T-helper 2 cell treated with Interferon-gamma antibody and Interleukin-4, amounts not matched to agents 5 μg/mL and 100 μg/mL, for 36 hours (primary cell): ENCODE results near the gene LSAMP.
"Not testable (repeated sequence)": the region's sequence is repeated elsewhere in the genome, so short reads cannot be mapped to it uniquely, and the experiment has no call there.

ENCODE experiments used
- DNase-seq: peaks from one replicate; pipeline ENCODE4 v3.0.0; 2021; ENCODE audit warnings: low spot score
- H3K27ac Mint-ChIP-seq: one replicate; pipeline ENCODE4 v1.8.0; 2021; ENCODE audit warnings: mild to moderate bottlenecking, mixed read lengths
- H3K27me3 Mint-ChIP-seq: one replicate; pipeline ENCODE4 v1.8.0; 2021; ENCODE audit warnings: low read depth, mixed read lengths
- H3K36me3 Mint-ChIP-seq: one replicate; pipeline ENCODE4 v1.8.0; 2021; ENCODE audit warnings: low read depth, mixed read lengths
- H3K4me1 Mint-ChIP-seq: one replicate; pipeline ENCODE4 v1.8.0; 2021; ENCODE audit warnings: low read depth, mixed read lengths
- H3K4me3 Mint-ChIP-seq: one replicate; pipeline ENCODE4 v1.8.0; 2022; ENCODE audit warnings: mild to moderate bottlenecking, moderate library complexity, mixed read lengths
- H3K9me3 Mint-ChIP-seq: one replicate; pipeline ENCODE4 v1.8.0; 2021; ENCODE audit warnings: mixed read lengths

Gene LSAMP

GRCh38 chr3:115844729-115845128 is 600.6 kb downstream of the LSAMP start:
- not testable (repeated sequence) for H3K27me3 Mint-ChIP-seq, DNase-seq, H3K9me3 Mint-ChIP-seq, H3K36me3 Mint-ChIP-seq, H3K27ac Mint-ChIP-seq, H3K4me3 Mint-ChIP-seq, H3K4me1 Mint-ChIP-seq

- no peak for DNase-seq
- H3K27ac Mint-ChIP-seq = no peak overlapping the region
- peaks cover 7% of the 10 kb centered on the region for H3K27me3 Mint-ChIP-seq
- no peak overlapping the region for H3K4me3 Mint-ChIP-seq
- H3K9me3 Mint-ChIP-seq = no peaks in the 10 kb centered on the region
- H3K4me1 Mint-ChIP-seq = no peaks in the 10 kb centered on the region
- H3K36me3 Mint-ChIP-seq = no peaks in the 10 kb centered on the region
Measured at GRCh38 chr3:115843206-115843605, 602.1 kb downstream of the LSAMP start.

DNA sequence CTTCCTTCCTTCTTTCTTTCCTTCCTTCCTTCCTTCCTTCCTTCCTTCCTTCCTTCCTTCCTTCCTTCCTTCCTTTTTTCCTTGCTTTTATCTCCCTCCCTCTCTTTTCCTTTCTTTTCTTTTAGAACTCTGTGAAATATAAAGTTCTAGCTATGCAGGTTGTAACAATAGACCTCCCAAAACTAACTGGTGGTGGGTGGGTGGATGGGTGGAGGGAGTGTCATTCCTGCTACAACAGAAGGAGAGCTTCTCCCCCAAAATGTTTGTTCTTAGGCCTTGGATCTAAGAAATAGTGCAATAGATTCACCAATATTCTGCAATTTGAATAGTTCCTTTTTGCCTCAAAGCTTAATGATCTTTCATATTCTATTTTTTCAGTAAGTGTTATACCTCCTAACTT is 606.0 kb downstream of the LSAMP start:
- DNase-seq = no peak
- H3K9me3 Mint-ChIP-seq = no peaks in the 10 kb centered on the region
- H3K27ac Mint-ChIP-seq = no peak overlapping the region
- no peaks in the 10 kb centered on the region for H3K36me3 Mint-ChIP-seq
- H3K4me1 Mint-ChIP-seq = no peaks in the 10 kb centered on the region
- H3K27me3 Mint-ChIP-seq = peaks cover 4% of the 10 kb centered on the region
- no peak overlapping the region for H3K4me3 Mint-ChIP-seq

DNA sequence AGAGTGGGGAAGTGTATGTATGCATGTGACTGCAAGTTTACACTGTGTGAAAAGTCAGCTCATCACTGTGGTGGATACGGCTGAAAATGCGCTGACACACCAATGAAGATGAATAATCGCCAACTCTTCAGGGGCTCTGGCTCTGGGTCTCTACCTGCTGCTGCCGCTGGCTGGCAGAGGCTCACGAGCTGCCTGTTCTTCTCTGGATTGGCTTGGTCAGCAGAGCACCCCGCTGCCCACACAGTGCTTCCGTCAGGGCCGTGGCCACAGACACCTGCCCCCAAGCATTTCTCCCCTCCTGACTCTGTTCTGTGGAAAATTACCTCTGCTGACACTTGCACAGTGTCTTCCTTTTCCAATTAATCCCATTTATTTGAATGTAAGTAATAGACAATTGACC is 606.5 kb downstream of the LSAMP start:
- Mint-ChIP-seq H3K4me3 (no peak overlapping the region), H3K27ac (no peak overlapping the region), H3K36me3 (no peaks in the 10 kb centered on the region), H3K27me3 (peaks cover 4% of the 10 kb centered on the region), H3K9me3 (no peaks in the 10 kb centered on the region), H3K4me1 (no peaks in the 10 kb centered on the region)
- DNase-seq = no peak

DNA sequence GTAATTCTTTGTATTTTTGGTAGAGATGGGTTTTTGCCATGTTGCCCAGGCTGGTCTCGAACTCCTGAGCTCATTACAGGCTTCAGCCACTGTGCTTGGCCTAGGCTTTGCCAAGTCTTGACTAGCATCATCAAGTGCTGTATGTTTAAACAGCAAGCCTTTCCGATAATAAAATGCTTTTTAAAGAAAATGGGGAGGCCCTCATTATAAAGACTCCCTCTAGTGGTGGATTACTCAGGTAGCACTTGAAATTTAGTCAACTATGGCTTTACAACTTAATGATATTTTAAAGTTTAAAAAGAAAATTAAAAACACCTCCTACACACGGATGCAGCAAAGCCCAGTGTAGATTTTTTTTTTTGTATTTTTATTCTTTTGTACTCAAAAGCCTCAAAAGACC is 608.3 kb downstream of the LSAMP start:
- no peak overlapping the region for H3K4me3 Mint-ChIP-seq
- H3K36me3 Mint-ChIP-seq = no peaks in the 10 kb centered on the region
- H3K27me3 Mint-ChIP-seq = peaks cover 4% of the 10 kb centered on the region
- no peaks in the 10 kb centered on the region for H3K4me1 Mint-ChIP-seq
- no peak overlapping the region for H3K27ac Mint-ChIP-seq
- no peak for DNase-seq
- no peaks in the 10 kb centered on the region for H3K9me3 Mint-ChIP-seq

DNA sequence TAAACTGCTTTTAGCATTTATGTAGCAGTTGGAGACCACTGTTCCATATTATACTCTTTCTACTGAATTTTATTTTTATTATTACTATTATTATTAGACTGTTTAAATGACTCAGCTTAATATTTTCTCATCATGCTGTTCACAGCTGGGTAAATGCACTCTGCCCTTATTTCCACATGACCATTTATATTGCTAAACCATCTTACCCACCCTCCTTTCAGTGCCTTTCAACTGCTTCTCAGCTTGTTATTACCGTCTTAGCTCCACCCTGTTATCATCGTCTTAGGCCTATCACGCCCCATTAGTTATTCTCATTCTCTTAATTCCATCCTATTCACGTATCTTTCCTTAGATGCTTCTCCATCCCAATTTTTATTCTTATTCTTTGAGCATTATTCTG is 609.3 kb downstream of the LSAMP start:
- Mint-ChIP-seq H3K27me3 (peaks cover 4% of the 10 kb centered on the region), H3K27ac (no peak overlapping the region), H3K4me1 (no peaks in the 10 kb centered on the region), H3K4me3 (no peak overlapping the region), H3K9me3 (no peaks in the 10 kb centered on the region), H3K36me3 (no peaks in the 10 kb centered on the region)
- DNase-seq = no peak

DNA sequence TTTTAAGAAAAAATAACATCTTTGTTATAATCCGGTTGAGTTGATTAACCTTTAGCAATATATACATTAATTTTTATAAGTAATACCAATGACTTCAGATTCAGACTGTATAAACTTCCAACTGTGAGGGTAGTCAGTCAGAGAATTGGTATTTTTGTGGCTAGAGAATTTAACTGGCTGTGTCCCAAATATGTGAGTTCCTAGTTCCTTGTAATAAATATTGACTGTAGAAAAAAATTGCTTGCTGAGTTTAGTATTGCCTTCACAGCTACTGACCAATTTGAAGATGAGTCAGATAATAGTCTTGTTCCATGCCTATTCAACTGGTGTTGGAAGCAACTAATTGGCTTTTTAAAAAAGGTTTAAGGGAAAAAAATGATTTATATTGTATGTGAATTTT is 611.2 kb downstream of the LSAMP start:
- Mint-ChIP-seq H3K4me3 (no peak overlapping the region), H3K9me3 (no peaks in the 10 kb centered on the region), H3K27me3 (peaks cover 4% of the 10 kb centered on the region), H3K36me3 (no peaks in the 10 kb centered on the region), H3K27ac (no peak overlapping the region), H3K4me1 (no peaks in the 10 kb centered on the region)
- DNase-seq = no peak

DNA sequence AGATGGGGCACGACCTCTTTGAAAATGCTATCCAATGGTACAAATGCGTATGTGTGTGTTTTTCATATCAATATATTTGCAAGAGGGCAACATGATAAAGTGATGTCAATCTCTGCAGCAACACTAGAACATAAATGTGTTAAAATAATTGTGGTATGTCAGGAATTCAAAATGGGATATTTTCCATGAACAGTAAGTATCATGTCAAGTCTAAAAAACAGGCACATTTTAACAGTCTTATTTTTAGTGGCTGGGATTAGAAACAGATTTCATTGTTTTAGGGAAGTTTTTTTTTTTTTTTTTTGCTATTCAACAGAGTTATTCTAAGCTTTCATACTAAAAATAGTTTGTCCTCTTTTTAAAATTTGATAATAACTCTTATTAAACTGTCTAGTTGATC is 612.2 kb downstream of the LSAMP start:
- Mint-ChIP-seq H3K27me3 (peaks cover under 1% of the 10 kb centered on the region), H3K27ac (no peak overlapping the region), H3K4me1 (no peaks in the 10 kb centered on the region), H3K36me3 (no peaks in the 10 kb centered on the region), H3K4me3 (no peak overlapping the region), H3K9me3 (no peaks in the 10 kb centered on the region)
- DNase-seq = no peak

- Mint-ChIP-seq H3K4me3 (no peak overlapping the region), H3K4me1 (no peaks in the 10 kb centered on the region), H3K27me3 (peaks cover 3% of the 10 kb centered on the region), H3K9me3 (no peaks in the 10 kb centered on the region), H3K27ac (no peak overlapping the region), H3K36me3 (no peaks in the 10 kb centered on the region)
- no peak for DNase-seq
Measured at GRCh38 chr3:115832265-115832664, 613.0 kb downstream of the LSAMP start.

GRCh38 chr3:115831864-115832263 is 613.4 kb downstream of the LSAMP start:
- H3K9me3 Mint-ChIP-seq = no peaks in the 10 kb centered on the region
- no peaks in the 10 kb centered on the region for H3K36me3 Mint-ChIP-seq
- H3K4me3 Mint-ChIP-seq = no peak overlapping the region
- no peak overlapping the region for H3K27ac Mint-ChIP-seq
- H3K27me3 Mint-ChIP-seq = peaks cover 3% of the 10 kb centered on the region
- DNase-seq = no peak
- H3K4me1 Mint-ChIP-seq = no peaks in the 10 kb centered on the region

DNA sequence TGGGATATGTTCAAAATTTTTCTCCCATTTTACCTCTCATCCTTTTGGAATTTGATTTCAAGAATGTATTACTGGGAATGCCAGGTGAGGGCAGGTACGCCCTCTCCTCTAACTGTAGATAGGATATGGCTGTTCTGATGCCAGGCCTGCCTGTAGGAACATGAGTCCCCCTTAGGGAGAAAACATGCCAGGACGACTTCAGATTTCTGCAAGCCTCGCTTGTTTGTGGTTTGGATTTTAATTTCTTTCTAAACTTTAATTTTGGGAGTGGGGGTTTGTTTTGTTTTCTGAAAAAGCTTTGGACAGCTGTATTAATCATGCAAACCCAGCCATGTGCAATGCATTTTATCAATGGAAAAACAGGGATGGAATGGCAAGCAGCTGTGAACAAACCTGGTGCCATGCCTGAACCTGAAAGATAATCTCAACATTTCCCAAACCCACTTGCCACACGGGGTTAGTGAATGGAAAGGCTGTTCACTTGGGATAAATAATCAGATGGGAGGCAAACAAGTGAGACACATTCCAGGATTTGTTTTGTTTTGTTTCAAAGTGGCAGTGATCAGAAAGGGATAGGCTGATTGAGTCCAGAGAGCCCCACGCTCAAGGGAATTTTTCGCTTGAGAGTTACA is 614.4 kb downstream of the LSAMP start:
- H3K4me3 Mint-ChIP-seq = no peak overlapping the region
- no peaks in the 10 kb centered on the region for H3K36me3 Mint-ChIP-seq

DNA sequence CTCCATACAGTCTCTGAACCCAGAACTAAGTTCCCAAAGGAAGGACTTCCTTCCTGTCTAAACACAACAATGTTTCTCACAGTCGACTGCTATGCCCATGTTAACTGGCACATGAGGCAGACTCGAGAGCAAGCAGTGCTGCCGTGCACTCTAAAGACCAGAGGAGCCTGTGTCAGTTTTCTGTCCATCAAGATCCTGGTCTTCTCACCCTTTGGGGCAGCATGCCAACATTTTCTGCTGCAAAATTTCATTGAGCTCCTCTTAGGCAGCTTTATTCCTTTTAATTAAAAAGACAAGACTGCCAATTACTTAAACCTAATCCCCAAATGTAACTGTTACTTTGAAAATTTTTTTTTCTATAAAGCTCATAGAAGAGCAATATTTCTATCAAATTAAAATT is 616.9 kb downstream of the LSAMP start:
- peaks cover 3% of the 10 kb centered on the region for H3K27me3 Mint-ChIP-seq
- no peaks in the 10 kb centered on the region for H3K36me3 Mint-ChIP-seq
- no peaks in the 10 kb centered on the region for H3K4me1 Mint-ChIP-seq
- DNase-seq = no peak
- H3K4me3 Mint-ChIP-seq = no peak overlapping the region
- H3K9me3 Mint-ChIP-seq = no peaks in the 10 kb centered on the region
- H3K27ac Mint-ChIP-seq = no peak overlapping the region

More for the DNA sequence above, 614.4 kb downstream of the LSAMP start:
- H3K4me1 Mint-ChIP-seq = no peaks in the 10 kb centered on the region
- DNase-seq = no peak
- H3K27ac Mint-ChIP-seq = no peak overlapping the region
- H3K27me3 Mint-ChIP-seq = peaks cover 3% of the 10 kb centered on the region
- H3K9me3 Mint-ChIP-seq = no peaks in the 10 kb centered on the region

DNA sequence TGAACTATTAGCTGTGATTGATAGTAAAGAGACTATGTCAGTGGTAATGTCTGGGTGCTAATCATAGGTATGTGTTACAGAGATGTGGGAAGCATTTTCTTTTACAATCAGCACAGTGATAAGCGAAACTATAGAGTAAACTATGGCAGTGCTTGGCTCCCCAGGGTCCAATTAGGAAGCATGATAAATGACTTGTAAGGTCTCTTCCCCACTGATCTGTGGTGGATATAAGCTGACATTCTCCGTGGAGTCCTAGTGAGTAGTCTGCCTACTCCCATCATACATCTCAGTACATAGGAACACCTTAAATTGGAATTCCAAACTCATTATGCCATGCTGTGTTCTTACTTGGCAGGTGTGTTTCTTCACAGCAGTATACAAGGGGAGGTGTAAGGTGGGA is 617.8 kb downstream of the LSAMP start:
- H3K27me3 Mint-ChIP-seq = peaks cover 3% of the 10 kb centered on the region
- H3K4me1 Mint-ChIP-seq = no peaks in the 10 kb centered on the region
- no peak overlapping the region for H3K4me3 Mint-ChIP-seq
- H3K9me3 Mint-ChIP-seq = no peaks in the 10 kb centered on the region
- no peaks in the 10 kb centered on the region for H3K36me3 Mint-ChIP-seq
- DNase-seq = no peak
- no peak overlapping the region for H3K27ac Mint-ChIP-seq

DNA sequence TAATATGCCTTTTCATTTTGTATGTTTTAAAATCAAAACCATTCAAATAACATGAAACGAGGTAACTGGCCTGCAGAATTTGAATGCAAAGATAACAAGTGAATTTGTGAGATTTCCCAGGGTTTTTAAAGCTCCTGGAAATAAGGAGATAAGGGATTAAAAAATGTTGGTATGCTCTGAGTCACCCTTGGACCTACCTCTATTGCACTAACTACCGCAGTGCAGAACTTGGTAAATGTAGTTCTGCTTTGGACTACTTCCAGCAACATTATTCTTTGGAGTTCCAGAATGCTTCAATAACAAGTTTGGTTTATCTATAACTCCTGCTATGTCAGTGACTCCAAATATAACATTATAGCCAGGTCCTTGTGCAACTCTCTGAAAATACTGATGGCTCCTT is 620.2 kb downstream of the LSAMP start:
- Mint-ChIP-seq H3K27me3 (peaks cover 3% of the 10 kb centered on the region), H3K36me3 (no peaks in the 10 kb centered on the region), H3K9me3 (no peaks in the 10 kb centered on the region), H3K27ac (no peak overlapping the region), H3K4me1 (no peaks in the 10 kb centered on the region), H3K4me3 (no peak overlapping the region)
- DNase-seq = no peak

DNA sequence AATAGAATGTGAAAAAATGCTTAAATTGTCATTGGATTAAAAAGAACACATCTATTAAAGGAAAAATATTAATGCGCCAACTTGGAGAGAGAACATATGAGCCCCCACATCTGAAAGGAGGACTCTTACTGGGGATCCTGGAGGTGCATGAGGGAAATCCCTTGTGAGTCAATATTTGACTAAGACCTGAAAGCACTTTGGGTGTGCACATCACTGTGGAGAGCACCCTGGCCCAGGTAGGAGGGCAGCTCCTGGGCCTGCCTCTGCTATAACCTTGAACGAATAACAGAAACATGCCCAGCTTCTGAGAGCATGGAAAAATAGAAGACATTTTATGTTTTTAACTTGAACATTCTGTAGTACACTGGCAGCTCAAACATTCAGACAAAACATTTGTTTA is 622.2 kb downstream of the LSAMP start:
- Mint-ChIP-seq H3K4me3 (no peak overlapping the region), H3K9me3 (no peaks in the 10 kb centered on the region), H3K27ac (no peak overlapping the region), H3K4me1 (no peaks in the 10 kb centered on the region), H3K36me3 (no peaks in the 10 kb centered on the region), H3K27me3 (peaks cover 3% of the 10 kb centered on the region)
- DNase-seq = no peak
